GM19240 (cell line): ENCODE data around the gene FRMD3.

Experiments used
- DNase-seq: peaks from one replicate; pipeline ENCODE4 v3.0.0; 2011; ENCODE audit warnings: low spot score; ENCODE audit not compliant: insufficient read length

FRMD3 gene

DNA sequence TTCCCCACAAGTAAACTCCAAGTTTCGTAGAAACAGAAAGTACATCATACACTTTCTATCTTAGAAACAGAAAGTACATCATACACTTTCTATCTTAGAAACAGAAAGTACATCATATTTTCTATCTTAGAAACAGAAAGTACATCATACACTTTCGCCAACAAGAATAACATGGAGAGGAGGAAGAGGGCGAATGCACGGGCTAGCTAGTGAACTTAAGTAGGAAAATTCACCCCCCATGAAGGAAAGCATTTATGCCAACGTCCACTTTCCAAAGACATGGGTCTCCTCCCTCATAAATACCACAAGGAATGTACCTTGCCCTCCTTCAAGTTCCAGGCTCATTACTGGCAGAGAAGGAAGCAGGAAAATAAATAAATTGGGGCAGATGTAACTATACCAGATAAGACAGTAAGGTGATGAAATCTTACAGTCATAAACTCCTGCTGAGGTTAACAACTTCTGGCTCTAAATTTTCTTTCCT is 64.7 kb downstream of the FRMD3 start:
- DNase-seq: no peak

GRCh38 chr9:83472764-83473163 is 65.4 kb downstream of the FRMD3 start:
- DNase-seq: no peak

DNA sequence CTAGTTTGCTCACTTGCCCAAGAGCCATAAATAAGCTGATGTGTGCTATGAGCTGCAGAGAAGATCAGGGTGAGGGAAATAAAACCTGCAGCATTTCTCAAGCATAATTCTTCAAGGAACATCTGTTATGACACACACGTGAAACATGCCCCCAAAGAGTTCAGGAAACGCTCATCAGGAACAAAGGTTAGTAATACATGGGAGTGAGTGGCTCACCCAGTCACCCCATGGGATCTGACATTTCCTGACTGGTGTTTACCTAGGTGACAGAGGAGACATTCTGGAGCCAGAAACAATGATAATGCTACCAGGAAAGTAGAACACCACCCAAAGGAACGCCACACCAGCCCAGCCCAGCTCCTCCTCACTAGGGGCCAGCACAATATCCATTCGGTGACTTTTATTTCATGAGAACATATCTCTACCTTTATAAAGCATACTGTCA is 66.0 kb downstream of the FRMD3 start:
- DNase-seq: no peak

- DNase-seq: no peak
Measured at GRCh38 chr9:83471241-83471640, 67.0 kb downstream of the FRMD3 start.

GRCh38 chr9:83469722-83470121 is 68.5 kb downstream of the FRMD3 start:
- DNase-seq: no peak

DNA sequence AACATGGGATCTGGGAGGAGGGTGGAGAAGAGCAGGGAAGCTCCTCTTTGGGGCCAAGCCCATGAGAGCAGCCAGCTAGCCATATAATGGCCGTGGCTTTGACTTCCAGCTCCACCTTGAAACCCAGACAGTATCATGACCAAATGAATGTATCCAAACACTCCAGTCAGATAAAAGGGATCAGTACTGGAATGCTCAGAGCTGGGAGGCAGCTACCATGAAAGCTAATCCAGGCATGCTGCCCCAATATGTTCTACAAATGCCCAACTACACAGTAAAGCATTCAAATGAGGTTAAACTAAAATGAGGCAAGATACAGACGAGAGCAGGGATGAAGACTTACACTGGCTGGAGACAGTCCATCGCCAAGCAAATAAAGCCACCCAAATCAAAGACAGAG is 69.4 kb downstream of the FRMD3 start:
- DNase-seq: no peak

DNA sequence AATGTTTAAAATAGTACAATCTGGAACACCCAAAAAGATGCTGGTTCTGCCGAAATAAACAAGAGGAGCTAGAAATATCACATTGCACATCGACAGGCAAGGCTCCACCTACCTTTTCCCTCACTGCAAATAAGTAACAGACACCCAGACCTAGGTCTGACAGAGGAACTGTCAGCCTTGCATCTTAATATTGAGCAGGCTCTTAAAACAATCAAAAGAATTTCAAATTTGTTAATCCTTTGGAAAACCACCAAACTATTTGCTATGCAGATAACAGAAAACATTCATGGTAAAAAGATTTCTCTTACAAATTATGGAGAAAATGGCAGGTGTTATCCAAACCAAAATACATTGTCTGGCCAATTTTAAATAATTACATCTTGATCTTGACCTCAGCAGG is 71.3 kb downstream of the FRMD3 start:
- DNase-seq: no peak

- DNase-seq: no peak
Measured at GRCh38 chr9:83466351-83466750, 71.8 kb downstream of the FRMD3 start.

DNA sequence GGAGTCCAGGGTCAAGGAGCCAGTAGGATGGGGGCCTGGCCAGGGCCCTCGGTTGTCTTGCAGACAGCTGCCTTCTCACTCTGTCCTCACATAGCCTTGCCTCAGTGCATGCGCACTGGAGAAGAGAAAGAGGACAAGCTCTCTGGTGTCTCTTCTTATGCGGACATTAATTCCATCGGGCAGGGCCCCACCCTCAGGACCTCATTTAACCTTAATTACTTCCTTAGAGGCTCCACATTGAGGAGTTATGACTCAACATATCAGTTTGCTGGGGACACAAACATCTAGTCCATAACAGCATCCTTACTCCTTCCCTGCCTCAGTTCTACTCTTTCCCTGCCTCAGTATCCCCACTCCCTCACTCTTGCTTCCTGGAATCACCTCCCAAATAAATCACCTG is 78.4 kb downstream of the FRMD3 start:
- no peak for DNase-seq

- DNase-seq: no peak
Measured at GRCh38 chr9:83458530-83458929, 79.7 kb downstream of the FRMD3 start.

DNA sequence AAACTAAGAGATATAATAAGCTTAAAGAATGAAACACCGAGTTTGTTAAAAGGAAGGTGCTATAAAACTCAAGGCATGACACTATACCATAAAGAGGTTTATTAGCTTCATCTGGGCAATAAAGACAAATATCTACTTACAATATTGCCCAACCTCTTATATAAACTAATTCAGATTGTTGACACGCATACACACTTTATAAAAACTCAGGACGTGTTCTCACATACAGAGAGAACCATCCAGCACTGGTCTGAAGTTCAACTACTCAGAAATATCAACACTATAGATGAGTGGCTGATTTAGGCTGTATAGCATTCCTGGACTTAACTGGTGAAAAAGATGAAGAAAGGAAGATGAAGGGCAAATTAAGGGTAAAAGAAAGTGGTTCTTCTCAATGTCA is 81.2 kb downstream of the FRMD3 start:
- no peak for DNase-seq

DNA sequence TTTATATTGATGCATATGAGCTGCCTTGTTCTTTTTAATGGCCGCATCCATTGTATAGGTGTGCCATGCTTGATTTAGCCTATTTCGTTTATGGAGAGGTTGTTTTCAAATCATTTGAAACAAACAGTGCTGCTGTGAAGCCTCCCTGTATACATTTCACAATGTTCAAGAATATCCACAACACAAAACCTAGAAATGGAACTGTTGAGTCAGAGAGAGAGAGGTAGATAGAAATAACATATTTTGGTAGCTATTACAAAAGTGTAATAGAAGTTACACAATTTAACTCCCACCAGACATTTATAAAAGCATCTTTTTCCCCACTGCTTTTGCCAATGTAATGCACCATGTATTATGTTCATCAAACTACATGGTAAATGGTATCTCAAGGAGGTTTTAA is 82.0 kb downstream of the FRMD3 start:
- no peak for DNase-seq

DNA sequence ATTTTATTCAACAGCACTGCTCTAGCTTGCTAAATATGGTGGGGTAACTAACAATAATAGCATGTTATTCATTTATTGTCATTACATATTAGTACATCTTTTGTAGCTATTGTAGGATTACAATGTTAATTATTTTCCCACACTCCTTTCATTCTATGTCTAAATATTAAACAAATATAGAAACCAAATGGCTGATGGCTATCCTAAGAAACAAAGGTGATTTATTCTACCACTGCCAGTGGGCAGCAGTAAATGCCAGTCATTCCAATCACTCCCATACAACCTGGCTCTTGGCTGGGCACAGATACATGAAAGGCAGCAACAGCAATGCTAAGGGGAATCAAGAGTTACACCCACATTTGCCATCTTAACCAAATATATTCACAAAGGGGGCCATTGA is 84.1 kb downstream of the FRMD3 start:
- DNase-seq: no peak

DNA sequence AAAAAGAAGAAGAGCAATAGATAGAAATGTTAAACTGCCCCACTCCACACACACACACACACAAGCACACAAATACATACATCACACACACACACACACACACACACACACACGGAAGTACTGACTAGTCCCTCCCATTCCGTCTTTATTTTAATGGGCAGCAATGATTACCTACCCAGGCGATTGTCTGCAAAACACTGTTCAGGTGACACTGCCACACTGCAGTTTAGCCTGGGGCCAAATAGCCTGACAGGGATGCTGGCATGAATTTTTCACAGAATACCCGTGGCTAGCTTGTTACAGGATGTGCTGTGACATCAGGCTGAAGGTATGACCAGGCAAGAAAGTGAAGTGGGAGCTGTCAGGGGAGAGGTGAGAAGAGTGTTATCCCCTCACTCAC is 86.9 kb downstream of the FRMD3 start:
- no peak for DNase-seq

- no peak for DNase-seq
Measured at GRCh38 chr9:83449983-83450382, 88.2 kb downstream of the FRMD3 start.

GRCh38 chr9:83449166-83449565 is 89.0 kb downstream of the FRMD3 start:
- DNase-seq: no peak

- DNase-seq: no peak
Measured at GRCh38 chr9:83448626-83449025, 89.6 kb downstream of the FRMD3 start.

DNA sequence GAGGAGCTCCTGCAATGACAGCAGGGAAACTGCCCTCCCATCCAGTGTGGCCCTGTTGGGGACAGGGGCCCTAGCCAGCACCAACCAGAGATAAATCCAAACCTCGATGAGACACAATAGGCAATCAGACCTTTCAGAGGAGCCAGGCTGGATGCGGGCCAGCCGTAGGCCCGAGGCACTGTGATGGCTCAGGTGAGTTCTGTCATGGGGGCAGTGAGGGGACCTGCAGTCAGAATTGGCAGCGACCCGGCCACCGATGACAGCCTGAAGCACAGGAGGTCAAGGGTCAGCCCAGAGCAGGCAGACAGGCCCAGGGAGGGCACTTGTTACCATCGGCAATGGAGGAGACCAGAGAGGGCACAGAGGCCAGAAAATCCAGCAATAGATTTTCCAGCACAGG is 90.8 kb downstream of the FRMD3 start:
- DNase-seq: no peak

GRCh38 chr9:83445703-83446265 is 92.4 kb downstream of the FRMD3 start:
- no peak for DNase-seq

DNA sequence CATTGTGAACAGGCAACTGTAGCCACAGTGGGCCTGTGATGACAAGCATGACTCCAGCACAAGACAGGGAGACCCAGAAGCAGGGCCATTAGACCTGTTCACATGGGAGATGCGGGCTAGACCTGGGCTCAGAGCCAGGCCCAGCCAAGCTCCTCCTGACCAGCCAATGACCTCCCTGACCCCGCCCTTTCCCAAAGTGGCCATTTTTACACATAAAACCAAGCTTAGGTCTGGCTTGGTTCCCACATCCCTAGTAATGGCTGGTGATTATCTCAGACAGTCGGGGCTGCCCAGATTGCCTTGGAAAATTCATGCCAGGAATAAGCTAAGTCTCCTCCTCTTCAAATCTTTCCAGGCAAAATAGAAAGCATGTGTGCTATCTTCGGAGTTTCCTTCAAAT is 94.1 kb downstream of the FRMD3 start:
- DNase-seq: no peak

DNA sequence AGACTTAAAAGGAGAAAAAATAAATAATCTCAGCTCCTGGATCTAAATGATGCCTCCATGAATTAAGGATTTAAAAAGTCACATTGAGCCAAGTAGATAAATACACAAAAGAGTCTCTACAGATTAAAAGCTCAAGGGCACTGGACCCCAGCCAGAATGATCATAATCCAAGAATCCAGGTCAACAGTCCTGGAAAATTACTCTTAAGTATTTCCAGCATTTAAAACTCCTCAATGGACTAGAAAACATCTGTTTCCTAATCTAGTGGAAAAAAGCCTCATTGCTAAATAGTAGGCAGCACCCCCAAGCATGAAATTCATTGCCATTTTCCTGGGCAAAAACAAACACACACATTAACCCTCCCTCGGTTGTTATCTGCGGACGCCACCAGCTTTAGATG is 96.8 kb downstream of the FRMD3 start:
- no peak for DNase-seq

- DNase-seq: no peak
Measured at GRCh38 chr9:83440641-83441040, 97.6 kb downstream of the FRMD3 start.

- DNase-seq: no peak
Measured at GRCh38 chr9:83435301-83435700, 102.9 kb downstream of the FRMD3 start.

DNA sequence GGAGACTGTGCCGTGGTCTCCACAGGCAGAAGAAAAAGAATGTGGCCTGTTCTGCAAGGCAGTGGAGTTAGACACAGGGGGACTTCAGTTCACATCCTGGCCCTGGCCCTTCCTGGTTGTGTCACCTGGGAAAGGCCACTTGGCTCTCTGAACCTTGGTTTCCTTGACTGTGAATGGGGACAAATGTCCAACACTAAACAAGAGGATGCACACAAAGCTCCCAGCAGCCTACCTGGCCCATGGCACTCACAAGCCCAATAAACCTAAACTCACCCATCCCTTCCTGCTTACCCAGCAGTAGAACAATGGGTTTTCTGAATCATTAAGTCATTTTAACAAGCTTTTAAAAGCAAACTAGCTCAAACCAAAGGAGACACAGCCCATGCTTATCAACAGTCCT is 103.9 kb downstream of the FRMD3 start:
- no peak for DNase-seq
